IPS DF 4.7 (cell line): ENCODE results near the gene IDI2.
"Not testable (repeated sequence)": the region's sequence is repeated elsewhere in the genome, so short reads cannot be mapped to it uniquely, and the experiment has no call there.

Experiments
- DNase-seq: peaks from one replicate; pipeline ENCODE4 v3.0.0-alpha.2; 2013; ENCODE audit warnings: low spot score; ENCODE audit errors: extremely low read depth

Gene IDI2

GRCh38 chr10:1025683-1026082, at the start of gene IDI2:
IDI2 (minus strand) TSS chr10:1025859; CDS start chr10:1024723, 1,136 bp downstream.
- no peak for DNase-seq

- DNase-seq, result no peak
Measured at GRCh38 chr10:1074748-1075308, 49.2 kb upstream of the IDI2 start.

- DNase-seq, result no peak
Measured at GRCh38 chr10:1074052-1074747, 48.5 kb upstream of the IDI2 start.

GRCh38 chr10:1070919-1071318, 45.3 kb upstream of the IDI2 start:
- DNase-seq, result no peak

- no peak for DNase-seq
Measured at GRCh38 chr10:1068380-1069361, 43.0 kb upstream of the IDI2 start.

- not testable (repeated sequence) for DNase-seq
Measured at GRCh38 chr10:1066734-1067133, 41.1 kb upstream of the IDI2 start.

GRCh38 chr10:1064964-1065247, 39.2 kb upstream of the IDI2 start:
- no peak for DNase-seq

GRCh38 chr10:1063232-1063865, 37.7 kb upstream of the IDI2 start:
- DNase-seq, result no peak

GRCh38 chr10:1061930-1062774, 36.5 kb upstream of the IDI2 start:
- no peak for DNase-seq

- DNase-seq, result no peak
Measured at GRCh38 chr10:1059902-1060301, 34.2 kb upstream of the IDI2 start.

GRCh38 chr10:1058017-1058416, 32.4 kb upstream of the IDI2 start:
- DNase-seq, result no peak

GRCh38 chr10:1057106-1057657, 31.5 kb upstream of the IDI2 start:
- no peak for DNase-seq

- no peak for DNase-seq
Measured at GRCh38 chr10:1056326-1057105, 30.9 kb upstream of the IDI2 start, which contains the start of gene WDR37. WDR37 (plus strand) TSS chr10:1056385; CDS start chr10:1072156, 15,771 bp downstream.

GRCh38 chr10:1054684-1055083, 29.0 kb upstream of the IDI2 start:
- no peak for DNase-seq

- DNase-seq, result no peak
Measured at GRCh38 chr10:1050554-1050953, 24.9 kb upstream of the IDI2 start.

- no peak for DNase-seq
Measured at GRCh38 chr10:1050145-1050544, 24.5 kb upstream of the IDI2 start.

- DNase-seq, result no peak
Measured at GRCh38 chr10:1049425-1049958, 23.8 kb upstream of the IDI2 start.

GRCh38 chr10:1048732-1049424, 23.2 kb upstream of the IDI2 start, which contains the start of gene IDI1:
IDI1 (minus strand) TSS chr10:1049119; CDS start chr10:1049003, 116 bp downstream.
- peak; percentile 91 for DNase-seq

- no peak for DNase-seq
Measured at GRCh38 chr10:1048349-1048731, 22.7 kb upstream of the IDI2 start.
